HEK293 (cell line): Measurements from ENCODE around the gene IL17F.

ENCODE experiments used
- CTCF ChIA-PET: fragments of 350-600 bp; formaldehyde crosslinking; extraction: SDS; loops from one replicate; lab custom pipeline; 2021; ENCODE audit warnings: antibody characterized with exemption; lab: Yijun Ruan, JAX
- POLR2A ChIA-PET: fragments of 300-600 bp; formaldehyde crosslinking; extraction: SDS; loops from one replicate; lab custom pipeline; 2020; ENCODE audit warnings: antibody characterized with exemption, inconsistent platforms; lab: Yijun Ruan, JAX
- H3K27ac ChIP-seq: fragments of 200-500 bp; sonication (Bioruptor generic); 2 replicates; pipeline ENCODE4 v1.5.1; 2014; ENCODE audit warnings: low read depth, low read length, control low read depth, inconsistent platforms; ENCODE audit errors: extremely low read depth
- H3K36me3 ChIP-seq, 2 experiments: fragments of 200-500 bp in 1 of 2; sonication (Bioruptor generic) in 1 of 2; 1 replicate in 1 of 2; 2 replicates in 1 of 2; pipeline ENCODE4 v1.5.1; 2014 to 2017; ENCODE audit warnings: inconsistent platforms in 2 of 2, low read length in 2 of 2; ENCODE audit not compliant: control insufficient read depth in 2 of 2, insufficient read depth in 1 of 2
- H3K4me1 ChIP-seq: fragments of 200-500 bp; sonication (Bioruptor generic); 2 replicates; pipeline ENCODE4 v1.5.1; 2014; ENCODE audit warnings: mild to moderate bottlenecking, low read length, inconsistent platforms; ENCODE audit not compliant: control insufficient read depth, insufficient read depth
- H3K4me3 ChIP-seq: 2 replicates; pipeline ENCODE4 v1.5.1; 2011; ENCODE audit warnings: low read depth, mild to moderate bottlenecking, control low read depth, low read length, moderate library complexity
- H3K9me3 ChIP-seq: fragments of 200-500 bp; sonication (Bioruptor generic); 2 replicates; pipeline ENCODE4 v1.5.1; 2014; ENCODE audit warnings: low read depth, low read length, inconsistent platforms; ENCODE audit not compliant: control insufficient read depth, insufficient read depth
- KLF8 ChIP-seq: fragments of 450-650 bp; formaldehyde crosslinking; IDR thresholded peaks from 2 replicates; pipeline ENCODE4 v1.5.1; 2016; ENCODE audit warnings: missing biosample characterization, missing genetic modification characterization
- KLF9 ChIP-seq: fragments of 450-650 bp; formaldehyde crosslinking; IDR thresholded peaks from 2 replicates; pipeline ENCODE4 v1.5.1; 2016; ENCODE audit warnings: missing biosample characterization, missing genetic modification characterization, low read depth
- ZBTB17 ChIP-seq: fragments of 450-650 bp; formaldehyde crosslinking; IDR thresholded peaks from 2 replicates; pipeline ENCODE4 v1.5.1; 2016; ENCODE audit warnings: missing biosample characterization, missing genetic modification characterization
- ZEB2 ChIP-seq: fragments of 450-650 bp; formaldehyde crosslinking; IDR thresholded peaks from 2 replicates; pipeline ENCODE4 v1.5.1; 2016; ENCODE audit warnings: missing biosample characterization, missing genetic modification characterization
- ZNF211 ChIP-seq: fragments of 450-650 bp; formaldehyde crosslinking; IDR thresholded peaks from 2 replicates; pipeline ENCODE4 v1.5.1; 2016; ENCODE audit warnings: low read depth, missing biosample characterization, missing genetic modification characterization
- ZNF292 ChIP-seq: fragments of 450-650 bp; formaldehyde crosslinking; IDR thresholded peaks from 2 replicates; pipeline ENCODE4 v1.5.1; 2016; ENCODE audit warnings: low read depth, missing biosample characterization, missing genetic modification characterization, borderline replicate concordance
- ZNF416 ChIP-seq: fragments of 450-650 bp; formaldehyde crosslinking; IDR thresholded peaks from 2 replicates; pipeline ENCODE4 v1.5.1; 2016; ENCODE audit warnings: missing biosample characterization, missing genetic modification characterization
- ZNF423 ChIP-seq: fragments of 450-650 bp; formaldehyde crosslinking; IDR thresholded peaks from 2 replicates; pipeline ENCODE4 v1.5.1; 2016; ENCODE audit warnings: missing biosample characterization, missing genetic modification characterization
- ZNF501 ChIP-seq: fragments of 450-650 bp; formaldehyde crosslinking; IDR thresholded peaks from 2 replicates; pipeline ENCODE4 v1.5.1; 2016; ENCODE audit warnings: missing biosample characterization, missing genetic modification characterization
- ZNF544 ChIP-seq: fragments of 450-650 bp; formaldehyde crosslinking; IDR thresholded peaks from 2 replicates; pipeline ENCODE4 v1.5.0; 2017; ENCODE audit warnings: missing biosample characterization, missing genetic modification characterization
- ZNF555 ChIP-seq: fragments of 450-650 bp; formaldehyde crosslinking; conservative IDR thresholded peaks from 2 replicates; pipeline ENCODE4 v1.5.1; 2017; ENCODE audit warnings: missing biosample characterization, mild to moderate bottlenecking, missing genetic modification characterization, inconsistent platforms
- ZNF600 ChIP-seq: fragments of 450-650 bp; formaldehyde crosslinking; IDR thresholded peaks from 2 replicates; pipeline ENCODE4 v1.5.1; 2016; ENCODE audit warnings: missing biosample characterization, missing genetic modification characterization
- ZNF623 ChIP-seq: fragments of 450-650 bp; formaldehyde crosslinking; IDR thresholded peaks from 2 replicates; pipeline ENCODE4 v1.5.1; 2016; ENCODE audit warnings: missing biosample characterization, missing genetic modification characterization
- ZNF701 ChIP-seq: fragments of 450-650 bp; formaldehyde crosslinking; IDR thresholded peaks from 2 replicates; pipeline ENCODE4 v1.5.1; 2016; ENCODE audit warnings: missing biosample characterization, missing genetic modification characterization
- ZNF830 ChIP-seq: fragments of 450-650 bp; IDR thresholded peaks from 2 replicates; pipeline ENCODE4 v1.5.0; 2018; ENCODE audit warnings: missing biosample characterization, missing genetic modification characterization, low read depth, mild to moderate bottlenecking, moderate library complexity
- TF ChIP-seq, protein P1 (sequence below): fragments of 450-650 bp; formaldehyde crosslinking; IDR thresholded peaks from 2 replicates; pipeline ENCODE4 v1.5.1; 2017; ENCODE audit warnings: missing biosample characterization, missing genetic modification characterization
- TF ChIP-seq, protein P2 (sequence below): fragments of 450-650 bp; formaldehyde crosslinking; conservative IDR thresholded peaks from 2 replicates; pipeline ENCODE4 v1.5.1; 2016; ENCODE audit warnings: low read depth, missing biosample characterization, missing genetic modification characterization
- TF ChIP-seq, protein P3 (sequence below): fragments of 450-650 bp; formaldehyde crosslinking; IDR thresholded peaks from 2 replicates; pipeline ENCODE4 v1.5.1; 2017; ENCODE audit warnings: missing biosample characterization, missing genetic modification characterization

Gene IL17F

DNA sequence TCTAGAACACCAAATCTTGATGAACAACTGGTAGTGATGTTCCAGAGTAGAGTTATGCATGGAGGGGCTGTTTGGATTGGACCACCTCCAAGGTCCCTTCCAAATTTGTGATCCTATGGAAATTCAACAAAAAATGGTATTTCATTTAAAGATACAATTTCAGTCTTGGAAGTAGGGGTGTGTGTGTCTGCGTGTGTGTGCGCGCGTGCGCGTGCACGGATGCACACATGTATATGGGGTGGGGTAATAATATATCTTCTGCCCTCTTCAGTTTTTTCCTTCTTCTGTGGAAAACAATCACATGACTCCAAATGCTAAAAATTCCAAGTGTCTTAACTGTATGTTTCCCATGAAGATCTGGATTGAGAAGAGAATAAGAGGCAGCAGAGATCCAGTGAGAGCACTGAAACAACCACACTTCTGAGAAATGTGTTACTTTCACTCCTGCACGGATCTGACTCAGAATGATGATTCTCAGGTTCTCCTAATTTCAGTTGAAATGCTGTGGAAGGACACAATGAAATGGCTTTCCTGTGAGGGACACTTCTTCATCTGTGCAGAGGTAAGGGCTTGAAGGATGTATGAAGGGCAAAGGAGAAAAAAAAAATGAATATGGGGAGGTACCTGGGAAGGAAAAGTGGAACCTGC is 10.6 kb upstream of the IL17F start:
- Histone ChIP-seq H3K9me3 (no peaks in the 10 kb centered on the region), H3K4me1 (peaks cover 5% of the 10 kb centered on the region), H3K4me3 (no peak overlapping the region), H3K36me3 (no peaks in the 10 kb centered on the region), H3K27ac (no peak overlapping the region)
- POLR2A ChIA-PET: no interaction called here
- TF ChIP-seq, protein P1, sequence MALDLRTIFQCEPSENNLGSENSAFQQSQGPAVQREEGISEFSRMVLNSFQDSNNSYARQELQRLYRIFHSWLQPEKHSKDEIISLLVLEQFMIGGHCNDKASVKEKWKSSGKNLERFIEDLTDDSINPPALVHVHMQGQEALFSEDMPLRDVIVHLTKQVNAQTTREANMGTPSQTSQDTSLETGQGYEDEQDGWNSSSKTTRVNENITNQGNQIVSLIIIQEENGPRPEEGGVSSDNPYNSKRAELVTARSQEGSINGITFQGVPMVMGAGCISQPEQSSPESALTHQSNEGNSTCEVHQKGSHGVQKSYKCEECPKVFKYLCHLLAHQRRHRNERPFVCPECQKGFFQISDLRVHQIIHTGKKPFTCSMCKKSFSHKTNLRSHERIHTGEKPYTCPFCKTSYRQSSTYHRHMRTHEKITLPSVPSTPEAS (tag by site-specific recombination): no peak
- no peak for TF ChIP-seq ZNF544 (tag by site-specific recombination)
- no peak for TF ChIP-seq ZNF501 (tag by site-specific recombination)
- no peak for TF ChIP-seq ZNF211 (tag by site-specific recombination)
- no peak for TF ChIP-seq ZNF830 (tag by site-specific recombination)
- no peak for TF ChIP-seq ZNF555 (tag by site-specific recombination)
- CTCF ChIA-PET: interaction anchor here (1.2 to 12.1 kb wide), 3 partner anchors 9 to 90 kb away, joined by 3 to 146 read pairs (median 20); no protein-coding TSS in a partner anchor

DNA sequence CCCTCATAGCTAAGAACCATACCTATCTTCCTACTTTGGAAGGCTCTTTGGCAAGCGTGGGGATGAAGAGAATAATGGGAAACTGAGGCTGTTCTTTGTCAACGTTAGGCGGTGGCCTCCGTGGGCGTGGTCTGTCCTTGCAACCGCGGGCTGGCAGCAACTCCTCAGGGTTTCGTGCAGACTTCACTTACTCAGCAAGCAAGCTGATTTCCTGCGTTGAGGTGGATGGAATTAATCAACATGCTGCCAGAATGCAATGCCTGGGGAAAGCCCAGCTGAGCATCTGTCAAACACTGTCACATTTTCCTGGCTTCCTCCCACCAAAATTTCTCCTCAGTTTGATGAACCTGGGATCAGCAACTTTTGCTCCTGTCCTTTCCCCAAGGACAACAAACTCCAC is 9.2 kb upstream of the IL17F start:
- POLR2A ChIA-PET: interaction anchor here (0.7 kb wide), 1 partner anchor 108 kb away, joined by 3 read pairs; the partner anchor contains the start of gene PAQR8
- no peak overlapping the region for H3K4me3 ChIP-seq
- CTCF ChIA-PET: interaction anchor here (1.0 to 2.3 kb wide), 4 partner anchors 10 to 169 kb away, joined by 4 to 20 read pairs (median 10); no protein-coding TSS in a partner anchor

DNA sequence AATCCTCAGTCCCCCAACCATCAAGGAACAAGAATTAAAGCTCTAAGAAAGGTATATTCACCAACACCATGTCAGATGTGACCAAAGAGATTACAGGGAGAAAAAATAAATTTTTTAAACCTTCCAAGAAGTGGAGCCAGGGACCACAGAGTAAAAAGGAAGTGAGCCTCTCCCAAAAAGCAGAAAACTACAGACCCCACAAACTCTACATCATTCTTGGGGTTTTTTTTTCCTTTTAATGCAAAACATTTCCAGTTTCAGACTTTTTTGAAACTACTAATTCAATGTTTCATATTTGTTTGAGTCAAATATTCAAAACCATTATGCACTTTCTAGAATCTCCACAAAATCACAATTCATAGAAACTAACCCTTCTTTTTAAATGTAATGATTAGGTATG is 6.8 kb upstream of the IL17F start:
- Histone ChIP-seq H3K4me1 (peaks cover 5% of the 10 kb centered on the region), H3K27ac (no peak overlapping the region), H3K4me3 (no peak overlapping the region), H3K9me3 (no peaks in the 10 kb centered on the region), H3K36me3 (no peaks in the 10 kb centered on the region)
- ChIA-PET POLR2A (no interaction called here), CTCF (interaction anchor here (1.2 to 1.7 kb wide), 2 partner anchors 11 to 13 kb away, joined by 3 to 6 read pairs; no protein-coding TSS in a partner anchor)
- TF ChIP-seq, protein P2, sequence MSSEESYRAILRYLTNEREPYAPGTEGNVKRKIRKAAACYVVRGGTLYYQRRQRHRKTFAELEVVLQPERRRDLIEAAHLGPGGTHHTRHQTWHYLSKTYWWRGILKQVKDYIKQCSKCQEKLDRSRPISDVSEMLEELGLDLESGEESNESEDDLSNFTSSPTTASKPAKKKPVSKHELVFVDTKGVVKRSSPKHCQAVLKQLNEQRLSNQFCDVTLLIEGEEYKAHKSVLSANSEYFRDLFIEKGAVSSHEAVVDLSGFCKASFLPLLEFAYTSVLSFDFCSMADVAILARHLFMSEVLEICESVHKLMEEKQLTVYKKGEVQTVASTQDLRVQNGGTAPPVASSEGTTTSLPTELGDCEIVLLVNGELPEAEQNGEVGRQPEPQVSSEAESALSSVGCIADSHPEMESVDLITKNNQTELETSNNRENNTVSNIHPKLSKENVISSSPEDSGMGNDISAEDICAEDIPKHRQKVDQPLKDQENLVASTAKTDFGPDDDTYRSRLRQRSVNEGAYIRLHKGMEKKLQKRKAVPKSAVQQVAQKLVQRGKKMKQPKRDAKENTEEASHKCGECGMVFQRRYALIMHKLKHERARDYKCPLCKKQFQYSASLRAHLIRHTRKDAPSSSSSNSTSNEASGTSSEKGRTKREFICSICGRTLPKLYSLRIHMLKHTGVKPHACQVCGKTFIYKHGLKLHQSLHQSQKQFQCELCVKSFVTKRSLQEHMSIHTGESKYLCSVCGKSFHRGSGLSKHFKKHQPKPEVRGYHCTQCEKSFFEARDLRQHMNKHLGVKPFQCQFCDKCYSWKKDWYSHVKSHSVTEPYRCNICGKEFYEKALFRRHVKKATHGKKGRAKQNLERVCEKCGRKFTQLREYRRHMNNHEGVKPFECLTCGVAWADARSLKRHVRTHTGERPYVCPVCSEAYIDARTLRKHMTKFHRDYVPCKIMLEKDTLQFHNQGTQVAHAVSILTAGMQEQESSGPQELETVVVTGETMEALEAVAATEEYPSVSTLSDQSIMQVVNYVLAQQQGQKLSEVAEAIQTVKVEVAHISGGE (tag by site-specific recombination): no peak
- TF ChIP-seq KLF8 (tag by site-specific recombination) (no peak), ZBTB17 (tag by site-specific recombination) (no peak), ZNF416 (no peak), ZEB2 (tag by site-specific recombination) (no peak), ZNF600 (tag by site-specific recombination) (no peak), ZNF423 (tag by site-specific recombination) (no peak), KLF9 (no peak), ZNF701 (no peak)

More for the DNA sequence above, 9.2 kb upstream of the IL17F start:
- H3K4me1 ChIP-seq: peaks cover 5% of the 10 kb centered on the region
- H3K9me3 ChIP-seq: no peaks in the 10 kb centered on the region
- no peaks in the 10 kb centered on the region for H3K36me3 ChIP-seq
- TF ChIP-seq, protein P3, sequence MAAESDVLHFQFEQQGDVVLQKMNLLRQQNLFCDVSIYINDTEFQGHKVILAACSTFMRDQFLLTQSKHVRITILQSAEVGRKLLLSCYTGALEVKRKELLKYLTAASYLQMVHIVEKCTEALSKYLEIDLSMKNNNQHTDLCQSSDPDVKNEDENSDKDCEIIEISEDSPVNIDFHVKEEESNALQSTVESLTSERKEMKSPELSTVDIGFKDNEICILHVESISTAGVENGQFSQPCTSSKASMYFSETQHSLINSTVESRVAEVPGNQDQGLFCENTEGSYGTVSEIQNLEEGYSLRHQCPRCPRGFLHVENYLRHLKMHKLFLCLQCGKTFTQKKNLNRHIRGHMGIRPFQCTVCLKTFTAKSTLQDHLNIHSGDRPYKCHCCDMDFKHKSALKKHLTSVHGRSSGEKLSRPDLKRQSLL: no peak
- TF ChIP-seq ZNF292: no peak
- TF ChIP-seq ZBTB17 (tag by site-specific recombination): 0 out of 2 replicates have a peak, but pooled peaks have one; percentile 10
- no peak for TF ChIP-seq ZNF623 (tag by site-specific recombination)
- no peak overlapping the region for H3K27ac ChIP-seq
